Ishikawa (cell line): ENCODE measurements around the gene TRIOBP.

Source experiments
- EP300 ChIP-seq: IDR thresholded peaks from 2 replicates; pipeline ENCODE4 v1.6.1; 2012; ENCODE audit warnings: borderline replicate concordance
- REST ChIP-seq: IDR thresholded peaks from 2 replicates; pipeline ENCODE4 v1.6.1; 2012; ENCODE audit warnings: low read depth, mild to moderate bottlenecking

DNA sequence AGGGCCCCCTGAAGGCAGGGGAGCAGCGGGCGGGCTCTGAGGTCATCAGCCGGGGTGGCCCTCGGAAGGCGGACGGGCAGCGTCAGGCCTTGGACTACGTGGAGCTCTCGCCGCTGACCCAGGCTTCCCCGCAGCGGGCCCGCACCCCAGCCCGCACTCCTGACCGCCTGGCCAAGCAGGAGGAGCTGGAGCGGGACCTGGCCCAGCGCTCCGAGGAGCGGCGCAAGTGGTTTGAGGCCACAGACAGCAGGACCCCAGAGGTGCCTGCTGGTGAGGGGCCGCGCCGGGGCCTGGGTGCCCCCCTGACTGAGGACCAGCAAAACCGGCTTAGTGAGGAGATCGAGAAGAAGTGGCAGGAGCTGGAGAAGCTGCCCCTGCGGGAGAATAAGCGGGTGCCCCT, 60.8 kb downstream of the TRIOBP start:
- TF ChIP-seq REST (no peak), EP300 (no peak)
